NCI-H2227 (cell line): ENCODE measurements around the gene C10orf71.

Experiments used
- DNase-seq: peaks from one replicate; lab custom pipeline; 2025; ENCODE audit not compliant: unreplicated experiment; lab: John Stamatoyannopoulos, UW

C10orf71 gene

DNA sequence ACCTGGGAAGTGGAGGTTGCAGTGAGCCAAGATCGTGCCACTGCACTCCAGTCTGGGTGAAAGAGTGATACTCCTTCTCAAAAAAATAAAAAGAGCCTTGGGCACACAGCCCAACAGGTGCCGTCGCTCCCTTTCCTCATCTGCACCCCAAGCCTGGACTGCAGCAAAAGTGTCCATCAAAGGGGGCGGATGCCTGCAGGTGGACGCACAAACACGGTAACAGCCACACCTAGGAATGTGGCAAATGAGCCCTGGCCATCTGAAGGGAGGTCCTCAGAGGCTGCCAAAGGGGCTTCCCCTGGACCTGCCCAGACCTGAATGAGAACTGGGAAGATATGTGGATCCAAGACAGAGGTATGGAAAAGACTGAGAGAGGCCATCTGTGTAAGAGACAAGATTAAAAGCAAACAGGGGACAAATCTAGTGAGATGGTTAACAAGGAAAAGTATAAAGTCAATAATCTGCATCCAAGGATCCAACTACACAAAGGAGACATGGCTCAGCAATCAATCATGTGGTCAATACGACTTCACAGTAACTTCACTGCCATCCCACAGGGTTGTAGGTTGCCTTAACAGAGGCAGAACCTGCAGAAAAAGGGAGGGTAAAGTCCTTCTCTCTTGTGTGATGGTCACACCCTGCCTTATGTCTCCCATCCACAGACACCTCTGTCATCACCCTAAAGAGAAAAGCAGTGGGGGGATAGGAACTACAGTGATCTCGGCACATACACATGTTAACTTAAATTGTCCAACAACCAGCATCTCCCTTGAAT lies 71.5 kb downstream of the C10orf71 start:
- DNase-seq, result no peak

DNA sequence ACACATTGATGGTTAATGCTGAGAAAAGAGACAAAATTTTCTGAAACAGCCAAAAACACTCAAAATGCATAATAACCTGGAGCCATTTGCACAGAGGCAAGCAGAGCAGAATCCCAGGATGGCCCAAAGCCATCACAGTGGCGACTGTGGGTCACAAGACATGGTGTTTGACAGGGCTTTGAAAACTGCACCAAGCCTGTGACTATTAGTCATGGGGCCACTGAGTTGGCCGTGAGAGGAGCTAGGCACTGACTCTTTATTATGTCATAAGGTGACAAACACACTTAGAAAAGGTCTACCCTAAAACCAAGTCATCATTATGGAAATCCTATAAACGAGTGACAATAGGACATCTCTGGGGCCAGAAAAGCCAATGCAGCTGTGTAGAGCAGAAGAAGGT lies 73.0 kb downstream of the C10orf71 start:
- no peak for DNase-seq

DNA sequence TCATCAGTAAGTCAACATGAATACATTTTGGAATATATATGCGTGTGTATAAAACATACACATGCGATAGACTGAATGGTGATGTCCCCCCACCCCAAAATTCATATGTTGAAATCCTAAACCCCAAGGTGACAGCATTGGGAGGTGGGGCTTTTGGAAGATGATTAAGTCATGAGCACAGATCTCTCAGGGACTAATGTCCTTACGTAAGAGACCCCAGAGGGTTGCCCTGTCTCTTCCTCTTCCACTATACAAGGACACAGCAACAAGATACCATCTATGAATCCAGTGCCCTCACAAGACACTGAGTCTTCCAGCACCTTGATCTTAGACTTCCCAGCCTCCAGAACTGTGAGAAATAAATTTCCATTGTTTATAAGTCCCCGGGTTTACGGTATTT lies 74.4 kb downstream of the C10orf71 start:
- DNase-seq, result no peak

GRCh38 chr10:49374740-49375139 lies 75.8 kb downstream of the C10orf71 start:
- no peak for DNase-seq

DNA sequence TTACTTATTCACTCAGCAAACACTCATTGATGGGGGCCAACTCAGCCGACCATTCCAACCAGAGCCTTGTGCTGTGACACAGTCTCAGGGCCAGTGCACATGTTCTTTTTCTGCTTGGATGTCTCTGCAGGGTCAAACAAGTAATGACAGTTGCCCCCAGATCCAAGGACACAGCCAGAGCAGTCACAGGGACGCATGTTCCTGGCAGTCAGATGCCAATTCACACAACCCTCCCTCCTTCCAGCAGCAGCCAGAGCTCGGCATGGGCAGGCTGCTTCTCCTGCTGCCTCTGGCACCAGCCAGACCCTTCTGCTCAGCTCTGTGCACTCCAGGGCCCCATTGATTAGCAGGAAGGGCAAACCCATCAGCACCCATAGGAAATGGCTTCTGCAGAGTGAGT lies 76.6 kb downstream of the C10orf71 start:
- DNase-seq, result no peak
